Natural killer cell (primary cell): ENCODE results near the gene OTP. TPM values are rescaled to one million over a fixed set of nuclear protein-coding genes. Genes with fewer than 3 reads are reported as not detected.

Experiments
- ATAC-seq, 3 donors: fragments of 150-1000 bp in 2 of 3; fragments of 200-7000 bp in 1 of 3; cut with Tn5 transposase; 1 replicate in 1 of 3; 2 replicates in 2 of 3; pipeline ENCODE4 v1.10.0; 2021; ENCODE audit warnings: mild to moderate bottlenecking in 2 of 3, moderate library complexity in 2 of 3
- DNase-seq, 2 donors: peaks; one replicate each; pipeline versions ENCODE4 v3.0.0 to v3.0.0-alpha.2; 2013 to 2021; ENCODE audit warnings: mixed read lengths in 1 of 2
- H3K27ac ChIP-seq: one replicate; pipeline ENCODE4 v1.5.1; 2013; ENCODE audit warnings: mild to moderate bottlenecking, low read length
- H3K27me3 ChIP-seq: one replicate; pipeline ENCODE4 v1.6.1; 2013; ENCODE audit warnings: low read length; ENCODE audit not compliant: control insufficient read depth, insufficient read depth
- H3K36me3 ChIP-seq: one replicate; pipeline ENCODE4 v1.6.1; 2013; ENCODE audit warnings: low read length; ENCODE audit not compliant: control insufficient read depth, insufficient read depth
- H3K4me1 ChIP-seq: one replicate; pipeline ENCODE4 v1.6.1; 2013; ENCODE audit warnings: low read length; ENCODE audit not compliant: control insufficient read depth, insufficient read depth
- H3K4me3 ChIP-seq: one replicate; pipeline ENCODE4 v1.5.1; 2013; ENCODE audit warnings: low read length
- H3K9me3 ChIP-seq: one replicate; pipeline ENCODE4 v1.6.1; 2013; ENCODE audit warnings: low read length; ENCODE audit not compliant: control insufficient read depth, insufficient read depth
- H3K27ac Mint-ChIP-seq, 2 donors: one replicate each; pipeline ENCODE4 v1.8.0; 2022; ENCODE audit warnings: mild to moderate bottlenecking in 2 of 2, mixed read lengths in 2 of 2, moderate library complexity in 1 of 2
- H3K27me3 Mint-ChIP-seq, 2 donors: one replicate each; pipeline ENCODE4 v1.8.0; 2022; ENCODE audit warnings: low read depth in 2 of 2, mixed read lengths in 2 of 2
- H3K36me3 Mint-ChIP-seq: one replicate; pipeline ENCODE4 v1.8.0; 2022; ENCODE audit warnings: mixed read lengths
- H3K4me1 Mint-ChIP-seq, 2 donors: one replicate each; pipeline ENCODE4 v1.8.0; 2022; ENCODE audit warnings: mixed read lengths in 2 of 2
- H3K4me3 Mint-ChIP-seq: one replicate; pipeline ENCODE4 v1.8.0; 2022; ENCODE audit warnings: mild to moderate bottlenecking, moderate library complexity, mixed read lengths
- H3K9me3 Mint-ChIP-seq, 2 donors: one replicate each; pipeline ENCODE4 v1.8.0; 2022; ENCODE audit warnings: mixed read lengths in 2 of 2
- WGBS: methylation state at CpG from one replicate; pipeline ENCODE4 v1.1.7; 2013; ENCODE audit warnings: missing lambda C conversion rate; ENCODE audit not compliant: insufficient coverage; 5-methylcytosine and 5-hydroxymethylcytosine counted together
- intact Hi-C: fragments of 100-400 bp; cut with micrococcal nuclease; formaldehyde crosslinking; loops from one replicate; pipeline ENCODE4 v1.14.2; 2022
- total RNA-seq, 4 donors: library from RNA; stranded (reverse); fragments of 120-200 nt in 1 of 4; gene quantifications; one replicate each; pipeline versions ENCODE4 v1.2.3 to v1.2.4, GENCODE V29; 2013 to 2022
- TF ChIP-seq, protein P1 (sequence below): fragments of 200-600 bp; IDR thresholded peaks from one replicate; pipeline ENCODE4 v1.8.0; 2022; ENCODE audit warnings: antibody characterized with exemption

Gene OTP
- total RNA-seq, 3 donors from 2014 or later (not counting 1 experiment from before 2014, with no cell fraction given): not detected

DNA sequence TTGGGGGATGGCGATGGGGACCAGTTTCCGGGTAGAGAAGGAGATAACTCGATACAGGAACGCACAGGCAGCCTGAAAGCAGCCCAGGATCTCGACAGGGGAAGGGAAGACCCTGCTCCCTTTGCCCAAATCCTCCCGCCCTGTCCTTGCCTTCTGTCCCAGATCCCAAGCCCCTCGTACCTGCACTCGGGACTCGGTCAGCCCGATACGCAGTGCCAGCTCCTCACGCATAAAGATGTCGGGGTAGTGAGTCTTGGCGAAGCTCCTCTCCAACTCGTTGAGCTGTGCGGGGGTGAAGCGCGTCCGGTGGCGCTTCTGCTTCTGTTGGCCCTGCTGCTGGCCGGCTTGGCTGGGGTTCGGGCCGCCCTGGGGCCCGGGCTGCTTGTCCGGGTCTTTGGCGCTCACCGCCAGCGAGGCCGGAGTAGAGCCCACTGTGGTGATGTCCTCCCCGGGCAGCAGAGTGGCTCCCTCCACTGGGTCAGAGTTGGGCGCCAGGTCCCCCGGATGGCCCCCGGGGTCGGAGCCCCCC is 1.8 kb downstream of the OTP start:
- Histone ChIP-seq H3K9me3 (peaks cover 26% of the 10 kb centered on the region), H3K4me1 (peaks cover 8% of the 10 kb centered on the region)
- 11% methylated on average over 34 of the region's 34 CpGs for WGBS

DNA sequence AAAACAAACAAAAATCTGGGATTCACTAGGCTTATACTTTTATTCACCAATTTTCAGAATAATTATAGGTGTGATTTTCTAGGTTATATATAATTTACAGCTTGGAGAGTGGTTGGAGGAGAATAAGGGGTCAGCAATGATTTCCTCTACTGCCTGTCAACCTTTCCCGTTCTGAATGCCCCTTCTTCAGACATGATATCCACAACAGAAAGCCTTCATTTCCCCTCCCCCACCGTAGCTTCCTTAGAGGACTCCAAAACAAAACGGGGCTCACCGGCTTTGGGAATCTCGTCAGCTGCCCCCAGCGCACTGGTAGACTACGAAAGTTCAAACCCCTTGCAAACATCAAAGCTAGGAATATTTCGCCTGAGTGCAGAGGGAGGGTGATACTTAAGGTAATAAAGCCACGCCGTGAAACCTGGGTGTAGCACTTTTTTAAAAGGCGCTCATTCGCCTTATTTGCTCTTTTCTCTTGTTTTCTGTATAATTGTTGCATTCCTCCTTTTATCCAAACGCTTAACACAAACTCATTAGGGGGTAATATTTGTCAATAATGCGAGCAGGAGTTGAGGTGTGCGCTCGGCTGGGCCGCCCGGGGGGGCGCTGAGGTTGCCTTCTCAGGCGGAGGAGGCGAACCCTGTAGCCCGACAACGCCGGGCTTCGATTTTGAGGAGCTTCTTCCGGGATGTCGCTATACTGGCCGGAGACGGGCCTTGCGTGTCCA is 2.4 kb downstream of the OTP start:
- peaks cover 2 to 9% of the 10 kb centered on the region in 2 donors for H3K9me3 Mint-ChIP-seq
- no peaks in the 10 kb centered on the region for H3K36me3 ChIP-seq
- no peak overlapping the region for H3K27ac Mint-ChIP-seq
- H3K4me3 Mint-ChIP-seq: no peak overlapping the region
- ATAC-seq (no peak), DNase-seq (no peak)
- 21% methylated on average over 29 of the region's 30 CpGs for WGBS
- H3K9me3 ChIP-seq: peaks cover 22% of the 10 kb centered on the region
- TF ChIP-seq, protein P1, sequence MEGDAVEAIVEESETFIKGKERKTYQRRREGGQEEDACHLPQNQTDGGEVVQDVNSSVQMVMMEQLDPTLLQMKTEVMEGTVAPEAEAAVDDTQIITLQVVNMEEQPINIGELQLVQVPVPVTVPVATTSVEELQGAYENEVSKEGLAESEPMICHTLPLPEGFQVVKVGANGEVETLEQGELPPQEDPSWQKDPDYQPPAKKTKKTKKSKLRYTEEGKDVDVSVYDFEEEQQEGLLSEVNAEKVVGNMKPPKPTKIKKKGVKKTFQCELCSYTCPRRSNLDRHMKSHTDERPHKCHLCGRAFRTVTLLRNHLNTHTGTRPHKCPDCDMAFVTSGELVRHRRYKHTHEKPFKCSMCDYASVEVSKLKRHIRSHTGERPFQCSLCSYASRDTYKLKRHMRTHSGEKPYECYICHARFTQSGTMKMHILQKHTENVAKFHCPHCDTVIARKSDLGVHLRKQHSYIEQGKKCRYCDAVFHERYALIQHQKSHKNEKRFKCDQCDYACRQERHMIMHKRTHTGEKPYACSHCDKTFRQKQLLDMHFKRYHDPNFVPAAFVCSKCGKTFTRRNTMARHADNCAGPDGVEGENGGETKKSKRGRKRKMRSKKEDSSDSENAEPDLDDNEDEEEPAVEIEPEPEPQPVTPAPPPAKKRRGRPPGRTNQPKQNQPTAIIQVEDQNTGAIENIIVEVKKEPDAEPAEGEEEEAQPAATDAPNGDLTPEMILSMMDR: no peak
- intact Hi-C loops: no loop called here
- peaks cover 7 to 17% of the 10 kb centered on the region in 2 donors for H3K4me1 Mint-ChIP-seq
- peaks cover 65 to 74% of the 10 kb centered on the region in 2 donors for H3K27me3 Mint-ChIP-seq
- peaks cover 91% of the 10 kb centered on the region for H3K27me3 ChIP-seq
- no peak overlapping the region for H3K4me3 ChIP-seq
- peaks cover 20% of the 10 kb centered on the region for H3K36me3 Mint-ChIP-seq
- H3K4me1 ChIP-seq: peaks cover 11% of the 10 kb centered on the region
- no peak overlapping the region for H3K27ac ChIP-seq

More for the DNA sequence above, 1.8 kb downstream of the OTP start:
- peaks cover 61 to 74% of the 10 kb centered on the region in 2 donors for H3K27me3 Mint-ChIP-seq
- peaks cover 6 to 13% of the 10 kb centered on the region in 2 donors for H3K4me1 Mint-ChIP-seq
- H3K36me3 Mint-ChIP-seq: peaks cover 20% of the 10 kb centered on the region
- H3K36me3 ChIP-seq: no peaks in the 10 kb centered on the region
- H3K27me3 ChIP-seq: peaks cover 92% of the 10 kb centered on the region
- no peak overlapping the region for H3K4me3 ChIP-seq
- H3K27ac ChIP-seq: no peak overlapping the region
- DNase-seq (no peak), ATAC-seq (no peak)
- peaks cover 2 to 9% of the 10 kb centered on the region in 2 donors for H3K9me3 Mint-ChIP-seq
- no peak overlapping the region for H3K4me3 Mint-ChIP-seq
- TF ChIP-seq, protein P1: no peak
- intact Hi-C loops: no loop called here
- no peak overlapping the region for H3K27ac Mint-ChIP-seq

DNA sequence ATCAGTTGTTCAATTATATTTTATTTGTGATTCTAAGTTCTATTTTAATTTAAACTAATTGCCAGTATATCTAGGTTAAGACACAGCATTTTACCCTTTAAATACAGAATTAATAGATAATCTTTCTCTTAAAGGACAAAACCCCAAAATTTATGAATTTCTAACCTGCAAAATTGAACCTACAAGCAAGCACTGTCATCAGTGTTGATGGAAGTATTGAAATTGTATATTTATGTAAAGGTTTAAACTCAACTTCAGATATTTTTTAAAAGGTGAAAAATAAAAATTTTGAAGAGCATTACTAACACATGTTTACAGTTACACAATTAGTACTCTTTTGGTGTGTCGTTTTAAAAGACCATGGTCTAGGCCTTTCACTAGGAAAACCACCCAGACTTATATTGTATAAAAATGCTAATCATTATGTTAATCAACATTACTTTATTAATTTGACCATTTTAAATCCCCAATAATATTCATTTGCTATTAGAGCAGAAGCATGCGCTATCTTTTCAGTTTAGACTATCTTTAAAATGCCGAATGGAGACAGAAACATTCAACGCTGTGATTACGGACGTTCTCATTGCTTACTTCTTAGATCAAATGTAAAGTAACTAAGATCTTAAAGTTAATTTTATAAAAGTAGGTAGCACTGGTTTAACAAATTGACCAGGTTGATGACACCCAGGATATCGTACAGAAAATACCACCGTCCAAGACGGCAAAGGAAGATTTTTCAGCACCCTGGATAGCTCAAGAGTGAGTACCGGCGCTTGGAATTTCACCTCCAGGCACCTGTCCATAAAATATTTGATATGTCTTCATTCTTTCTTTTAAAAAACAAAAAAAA is 3.2 kb downstream of the OTP start:
- no peak overlapping the region for H3K4me3 ChIP-seq
- H3K36me3 ChIP-seq: no peaks in the 10 kb centered on the region
- intact Hi-C loops: no loop called here
- peaks cover 65 to 70% of the 10 kb centered on the region in 2 donors for H3K27me3 Mint-ChIP-seq
- TF ChIP-seq, protein P1: no peak
- no peak overlapping the region for H3K27ac ChIP-seq
- 28% methylated on average over 10 of the region's 11 CpGs for WGBS
- H3K9me3 Mint-ChIP-seq: peaks cover 2 to 9% of the 10 kb centered on the region in 2 donors
- ATAC-seq: no peak
- peaks cover 18% of the 10 kb centered on the region for H3K4me1 ChIP-seq
- H3K4me1 Mint-ChIP-seq: peaks cover 11 to 25% of the 10 kb centered on the region in 2 donors
- peaks cover 16% of the 10 kb centered on the region for H3K9me3 ChIP-seq
- peak in 1 of 2 donors; percentile 26 for DNase-seq
- H3K36me3 Mint-ChIP-seq: peaks cover 20% of the 10 kb centered on the region
- H3K27me3 ChIP-seq: peaks cover 89% of the 10 kb centered on the region
- H3K27ac Mint-ChIP-seq: no peak overlapping the region
- no peak overlapping the region for H3K4me3 Mint-ChIP-seq
